HG03439 (cell line): ENCODE measurements around the gene ALDH16A1.

ENCODE experiments used
- ATAC-seq: cut with Tn5 transposase; IDR thresholded peaks from one replicate; pipeline ENCODE4 v1.9.1; 2021; ENCODE audit warnings: mild to moderate bottlenecking, moderate library complexity; ENCODE audit not compliant: unreplicated experiment

ALDH16A1 gene

DNA sequence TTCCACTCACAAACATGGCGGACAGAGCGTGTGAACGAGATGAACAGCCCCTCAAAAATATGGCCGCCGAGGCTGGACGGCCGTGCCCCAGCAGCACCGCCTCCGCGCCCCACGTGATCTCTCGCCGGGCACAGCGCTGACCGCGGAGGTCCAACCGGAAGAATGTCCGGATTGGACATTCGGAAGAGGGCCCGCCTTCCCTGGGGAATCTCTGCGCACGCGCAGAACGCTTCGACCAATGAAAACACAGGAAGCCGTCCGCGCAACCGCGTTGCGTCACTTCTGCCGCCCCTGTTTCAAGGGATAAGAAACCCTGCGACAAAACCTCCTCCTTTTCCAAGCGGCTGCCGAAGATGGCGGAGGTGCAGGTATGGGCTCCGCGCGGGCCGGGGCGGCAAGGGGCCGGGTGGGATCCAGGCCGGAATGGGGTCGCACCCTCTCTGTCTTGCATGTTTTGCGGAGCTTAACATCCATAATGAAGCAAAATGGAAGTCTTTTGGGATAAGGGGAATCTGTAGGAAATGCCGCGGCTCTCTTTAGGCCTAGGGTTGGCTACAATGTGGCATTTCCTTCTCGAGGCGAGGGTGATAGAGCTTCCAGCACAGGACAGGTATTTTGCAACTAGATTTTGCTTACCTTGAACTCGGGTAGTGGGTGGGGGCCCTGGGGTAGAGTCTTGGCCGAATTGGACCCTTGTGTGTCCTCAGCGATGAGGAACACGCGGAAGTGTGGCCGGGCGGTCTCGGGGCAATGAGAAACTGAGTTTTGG lies 34.4 kb downstream of the ALDH16A1 start, which contains the start of gene RPL13A:
RPL13A (plus strand) TSS at position 332 of the 769 bp plus-strand sequence; CDS start at position 354, 22 bp downstream.
- ATAC-seq: peak; percentile 81

DNA sequence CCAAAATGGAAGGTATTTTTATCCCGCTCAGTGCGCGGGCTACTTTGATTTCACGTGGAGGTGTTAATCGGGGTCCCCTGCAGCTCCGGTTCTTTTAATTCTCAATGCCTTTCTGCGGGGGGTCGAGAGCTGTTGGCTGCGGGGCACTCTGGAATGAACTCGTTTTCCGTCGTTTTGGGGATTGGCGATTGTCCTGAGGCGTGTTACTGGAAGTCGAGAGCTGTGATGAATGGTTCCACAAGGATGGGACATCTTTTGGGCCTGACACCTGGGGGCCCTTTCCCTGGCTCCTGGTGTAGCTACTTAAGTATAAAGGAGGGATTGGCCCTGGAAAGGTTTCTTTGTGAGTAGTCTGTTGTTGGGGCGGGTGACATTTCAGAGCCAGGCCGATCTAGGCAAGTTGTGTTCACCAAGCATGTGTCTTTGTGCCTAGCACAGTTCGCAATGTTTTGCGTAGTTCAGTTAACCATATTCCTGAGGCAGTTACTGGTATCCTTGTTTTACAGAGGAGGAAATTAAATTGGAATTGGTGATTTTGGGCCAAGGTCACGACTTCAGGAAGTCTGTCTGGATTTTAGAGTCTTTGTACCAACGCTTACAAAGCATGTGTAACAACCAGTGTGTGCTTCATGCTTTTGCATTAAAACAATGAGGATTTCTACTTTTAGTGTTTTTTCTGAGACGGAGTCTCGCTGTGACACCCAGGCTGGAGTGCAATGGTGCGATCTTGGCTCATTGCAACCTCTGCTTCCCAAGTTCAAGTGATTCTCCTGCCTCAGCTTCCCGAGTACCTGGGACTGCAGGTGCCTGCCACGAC lies 35.2 kb downstream of the ALDH16A1 start:
- ATAC-seq: no peak

DNA sequence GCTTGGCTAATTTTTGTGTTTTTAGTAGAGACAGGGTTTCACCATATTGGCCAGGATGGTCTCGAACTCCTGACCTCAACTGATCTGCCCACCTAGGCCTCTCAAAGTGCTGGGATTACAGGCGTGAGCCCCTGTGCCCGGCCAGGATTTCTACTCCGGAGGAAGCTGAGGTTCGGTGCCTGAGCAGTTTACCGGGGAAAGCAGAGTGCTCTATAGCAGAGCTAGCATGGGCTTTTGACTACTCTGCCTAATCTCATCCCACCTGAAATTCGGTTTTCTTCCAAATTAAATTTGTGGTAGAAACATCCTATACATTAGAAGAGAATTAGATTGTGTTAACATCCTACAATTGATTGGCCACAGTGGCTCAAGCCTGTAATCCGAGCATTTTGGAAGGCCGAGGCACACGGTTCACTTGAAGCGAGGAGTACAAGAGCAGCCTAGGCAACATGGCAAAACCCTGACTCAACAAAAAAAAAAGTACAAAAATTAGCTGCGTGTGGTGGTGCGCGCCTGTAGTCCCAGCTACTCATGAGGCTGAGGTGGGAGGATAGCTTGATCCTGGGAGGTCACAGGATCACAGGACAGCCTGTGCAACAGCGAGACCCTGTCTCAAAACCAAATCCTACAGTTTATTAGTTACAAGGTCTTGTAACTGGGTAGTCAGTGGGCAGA lies 36.0 kb downstream of the ALDH16A1 start:
- no peak for ATAC-seq

DNA sequence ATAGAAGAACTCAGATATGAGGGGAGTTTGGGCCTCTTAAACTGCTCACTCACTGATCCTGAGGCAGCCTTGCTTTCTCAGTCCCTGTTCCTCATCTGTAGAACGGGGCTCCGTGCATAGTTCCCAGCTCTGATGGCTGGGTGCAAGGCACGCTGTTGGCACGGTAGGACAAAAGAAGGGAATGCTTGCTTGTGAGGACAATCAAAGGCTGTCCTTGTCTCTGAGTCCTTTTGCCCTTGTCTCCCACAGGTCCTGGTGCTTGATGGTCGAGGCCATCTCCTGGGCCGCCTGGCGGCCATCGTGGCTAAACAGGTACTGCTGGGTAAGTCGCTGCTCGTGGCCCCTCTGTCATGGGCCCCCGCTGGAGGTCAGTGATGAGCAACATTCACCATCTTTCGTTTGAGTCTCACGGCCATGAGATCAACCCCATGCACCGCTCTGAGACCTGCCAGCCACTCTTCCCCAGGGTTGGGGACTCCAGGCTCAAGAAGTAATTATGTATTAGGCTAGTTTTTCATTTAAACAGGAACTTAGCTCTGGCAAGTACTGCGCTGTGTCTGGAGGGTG lies 36.7 kb downstream of the ALDH16A1 start:
- ATAC-seq: no peak

DNA sequence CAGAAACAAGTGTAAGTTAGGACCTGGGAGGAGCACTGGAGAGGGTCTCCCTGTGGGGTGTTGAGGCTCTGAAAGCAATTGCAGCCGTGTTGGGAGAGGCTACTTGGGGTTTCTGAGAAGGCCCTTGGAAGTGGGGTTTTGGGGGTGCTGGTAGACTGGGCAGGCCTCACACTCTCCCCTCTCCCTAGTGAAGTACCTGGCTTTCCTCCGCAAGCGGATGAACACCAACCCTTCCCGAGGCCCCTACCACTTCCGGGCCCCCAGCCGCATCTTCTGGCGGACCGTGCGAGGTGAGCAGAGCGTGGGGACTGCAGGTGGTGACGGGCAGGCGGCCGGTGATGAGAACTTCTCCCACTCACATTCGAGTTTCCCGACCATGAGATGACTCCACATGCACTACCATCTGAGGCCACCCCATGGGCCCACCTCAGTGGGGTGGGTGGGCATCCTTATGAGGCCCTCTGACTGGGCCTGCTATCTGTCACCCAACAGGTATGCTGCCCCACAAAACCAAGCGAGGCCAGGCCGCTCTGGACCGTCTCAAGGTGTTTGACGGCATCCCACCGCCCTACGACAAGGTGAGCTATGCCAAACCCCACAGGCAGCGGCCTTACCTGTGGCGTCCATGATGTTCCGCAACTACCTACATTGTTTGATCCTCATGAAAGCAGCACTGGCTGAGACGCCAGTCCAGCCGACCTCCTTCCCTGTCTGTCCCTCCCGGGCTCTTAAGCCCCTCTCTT lies 37.4 kb downstream of the ALDH16A1 start:
- no peak for ATAC-seq

DNA sequence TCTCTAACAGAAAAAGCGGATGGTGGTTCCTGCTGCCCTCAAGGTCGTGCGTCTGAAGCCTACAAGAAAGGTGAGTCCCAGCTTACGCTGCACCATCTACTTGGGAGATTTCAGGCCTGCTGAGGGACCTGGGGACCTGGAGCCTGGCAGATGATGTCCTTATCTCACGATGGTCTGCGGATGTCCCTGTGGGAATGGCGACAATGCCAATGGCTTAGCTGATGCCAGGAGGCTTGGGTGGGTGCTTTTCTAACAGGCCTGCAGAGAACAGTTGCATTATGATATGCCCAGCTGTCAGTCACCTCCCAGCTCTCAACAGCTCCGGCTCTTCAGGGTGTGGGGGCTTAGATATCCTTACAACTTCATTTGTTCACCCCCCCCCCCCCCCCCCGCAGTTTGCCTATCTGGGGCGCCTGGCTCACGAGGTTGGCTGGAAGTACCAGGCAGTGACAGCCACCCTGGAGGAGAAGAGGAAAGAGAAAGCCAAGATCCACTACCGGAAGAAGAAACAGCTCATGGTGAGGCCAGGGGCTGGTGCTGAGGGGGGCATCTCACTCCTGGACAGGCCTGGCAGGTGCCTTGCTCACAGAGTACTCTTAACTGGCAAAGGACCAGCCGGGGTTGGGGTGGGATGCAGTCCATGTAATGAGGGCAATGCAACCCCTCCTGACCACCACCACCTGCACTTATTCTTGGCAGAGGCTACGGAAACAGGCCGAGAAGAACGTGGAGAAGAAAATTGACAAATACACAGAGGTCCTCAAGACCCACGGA lies 38.2 kb downstream of the ALDH16A1 start:
- ATAC-seq: no peak

DNA sequence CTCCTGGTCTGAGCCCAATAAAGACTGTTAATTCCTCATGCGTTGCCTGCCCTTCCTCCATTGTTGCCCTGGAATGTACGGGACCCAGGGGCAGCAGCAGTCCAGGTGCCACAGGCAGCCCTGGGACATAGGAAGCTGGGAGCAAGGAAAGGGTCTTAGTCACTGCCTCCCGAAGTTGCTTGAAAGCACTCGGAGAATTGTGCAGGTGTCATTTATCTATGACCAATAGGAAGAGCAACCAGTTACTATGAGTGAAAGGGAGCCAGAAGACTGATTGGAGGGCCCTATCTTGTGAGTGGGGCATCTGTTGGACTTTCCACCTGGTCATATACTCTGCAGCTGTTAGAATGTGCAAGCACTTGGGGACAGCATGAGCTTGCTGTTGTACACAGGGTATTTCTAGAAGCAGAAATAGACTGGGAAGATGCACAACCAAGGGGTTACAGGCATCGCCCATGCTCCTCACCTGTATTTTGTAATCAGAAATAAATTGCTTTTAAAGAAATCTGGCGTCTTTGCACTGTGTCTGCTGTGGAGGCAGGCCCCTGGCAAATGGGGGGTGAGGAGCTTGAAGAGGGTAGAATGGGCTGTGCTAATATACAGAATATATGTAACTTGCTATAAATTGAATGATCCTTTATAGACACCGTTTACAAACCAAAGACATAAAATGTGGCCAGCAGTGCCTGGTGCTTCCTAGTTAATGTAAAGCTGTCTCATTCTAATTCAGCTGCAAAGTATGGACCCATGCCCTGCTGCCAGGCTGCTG lies 39.0 kb downstream of the ALDH16A1 start:
- ATAC-seq: no peak

DNA sequence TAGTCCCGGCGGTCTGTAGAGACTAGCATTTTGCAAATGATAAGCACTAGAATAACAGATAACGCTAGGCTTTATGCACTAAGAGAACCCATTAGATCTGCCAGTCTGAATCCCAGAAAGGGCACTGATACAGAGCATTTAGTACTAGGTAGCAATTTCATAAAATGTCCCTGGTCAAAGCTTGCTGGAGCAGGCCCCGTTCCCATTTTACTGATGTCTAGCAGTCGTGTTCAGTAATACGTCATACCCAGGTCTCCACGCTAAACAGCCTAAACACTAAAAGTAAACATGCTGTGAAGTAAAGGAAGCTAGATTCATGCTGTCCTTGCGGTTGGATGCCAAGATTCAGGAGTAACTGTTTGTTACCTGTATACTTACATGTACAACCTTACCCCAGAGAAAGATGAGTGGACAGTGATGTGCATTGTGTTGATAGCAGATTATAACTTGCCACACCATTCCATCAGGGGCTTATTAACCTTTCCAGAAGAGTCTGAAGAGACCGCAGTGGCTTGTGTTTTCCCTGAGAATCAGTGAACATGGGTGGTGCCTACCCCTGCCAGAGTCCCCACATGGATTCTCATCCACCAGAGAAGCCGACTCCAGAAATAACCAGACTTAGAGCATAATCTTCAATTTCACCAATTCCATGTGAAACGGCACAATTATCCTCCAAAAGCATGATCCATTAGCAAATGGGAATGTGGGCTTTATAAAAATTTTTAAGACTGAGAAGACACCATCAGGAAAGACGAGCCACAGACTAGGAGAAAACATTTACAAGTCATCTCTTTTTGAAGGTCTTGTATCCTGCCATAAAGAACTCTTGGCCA lies 39.8 kb downstream of the ALDH16A1 start:
- ATAC-seq: no peak

DNA sequence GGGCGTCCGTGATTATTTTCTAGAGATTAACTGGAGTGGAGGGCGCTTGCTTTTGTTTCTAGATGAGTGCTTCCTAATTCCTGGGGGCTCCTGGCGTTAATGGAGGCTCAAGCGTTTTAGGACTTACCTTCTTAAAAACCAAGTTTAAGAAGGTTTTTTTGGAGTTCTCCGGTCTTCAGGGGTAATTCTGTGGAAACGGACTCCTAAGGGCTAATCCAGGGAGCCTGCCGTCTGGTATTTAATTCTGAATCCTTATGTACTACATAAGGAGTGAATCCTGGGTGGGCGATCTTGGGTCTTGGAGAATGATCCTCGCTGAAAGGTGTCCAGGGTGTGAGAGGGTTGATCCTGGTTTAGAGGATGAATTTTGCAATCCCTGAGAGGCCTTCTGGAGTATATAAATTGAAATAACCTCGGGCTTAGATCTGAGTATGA lies 43.6 kb downstream of the ALDH16A1 start:
- ATAC-seq: no peak

DNA sequence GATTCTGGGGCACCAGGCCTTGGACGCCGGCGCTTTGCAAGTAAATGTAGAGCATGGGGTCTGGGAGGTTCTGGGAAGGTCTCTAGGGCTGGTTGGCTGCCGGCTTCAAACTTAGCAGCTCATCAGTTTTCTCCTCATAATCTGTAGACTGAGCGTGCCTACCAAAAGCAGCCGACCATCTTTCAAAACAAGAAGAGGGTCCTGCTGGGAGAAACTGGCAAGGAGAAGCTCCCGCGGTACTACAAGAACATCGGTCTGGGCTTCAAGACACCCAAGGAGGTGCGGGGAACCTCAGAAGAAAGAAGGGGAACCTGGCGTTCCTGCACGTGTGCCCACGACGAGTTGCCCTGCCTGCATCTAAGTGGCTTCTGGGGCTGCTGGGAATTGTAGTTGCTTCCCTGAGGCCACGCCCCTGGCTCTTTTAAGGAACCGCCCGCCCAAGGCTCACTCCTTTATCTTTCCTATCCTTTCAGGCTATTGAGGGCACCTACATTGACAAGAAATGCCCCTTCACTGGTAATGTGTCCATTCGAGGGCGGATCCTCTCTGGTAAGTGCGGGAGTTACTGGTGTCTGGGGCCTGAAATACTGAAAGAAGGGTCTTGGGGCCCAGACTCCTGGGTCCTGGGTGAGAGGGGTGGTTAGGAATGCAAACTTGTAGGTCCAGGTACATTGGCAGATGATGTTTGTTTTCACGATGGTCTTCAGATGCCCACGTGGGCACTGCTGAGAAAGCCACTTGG lies 44.2 kb downstream of the ALDH16A1 start:
- no peak for ATAC-seq

DNA sequence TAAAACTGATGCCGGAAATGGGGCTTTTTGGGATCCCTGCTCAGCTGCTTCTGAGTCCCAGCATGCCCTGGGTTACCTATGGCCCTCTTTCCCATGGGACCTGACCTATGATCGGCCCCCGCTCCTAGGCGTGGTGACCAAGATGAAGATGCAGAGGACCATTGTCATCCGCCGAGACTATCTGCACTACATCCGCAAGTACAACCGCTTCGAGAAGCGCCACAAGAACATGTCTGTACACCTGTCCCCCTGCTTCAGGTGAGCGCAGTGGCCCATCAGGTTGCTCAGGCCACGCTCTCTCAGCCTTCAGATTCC lies 44.7 kb downstream of the ALDH16A1 start:
- no peak for ATAC-seq

DNA sequence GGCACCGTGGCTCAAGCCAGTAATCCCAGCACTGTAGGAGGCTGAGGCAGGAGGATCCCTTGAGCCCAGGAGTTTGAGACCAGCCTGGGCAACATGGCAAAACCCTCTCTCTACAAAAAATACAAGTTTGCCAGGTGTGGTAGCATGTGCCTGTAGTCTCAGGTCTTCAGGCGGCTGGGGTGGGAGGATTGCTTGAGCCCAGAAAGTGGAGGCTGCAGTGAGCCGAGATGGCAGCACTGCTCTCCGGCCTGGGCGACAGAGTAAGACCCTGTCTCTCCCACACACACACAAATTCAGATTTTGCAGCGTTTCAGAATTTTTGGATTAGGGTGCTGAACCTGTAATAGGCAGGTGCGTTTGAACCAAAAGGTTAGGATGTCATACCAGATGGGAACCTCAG lies 45.5 kb downstream of the ALDH16A1 start:
- no peak for ATAC-seq

DNA sequence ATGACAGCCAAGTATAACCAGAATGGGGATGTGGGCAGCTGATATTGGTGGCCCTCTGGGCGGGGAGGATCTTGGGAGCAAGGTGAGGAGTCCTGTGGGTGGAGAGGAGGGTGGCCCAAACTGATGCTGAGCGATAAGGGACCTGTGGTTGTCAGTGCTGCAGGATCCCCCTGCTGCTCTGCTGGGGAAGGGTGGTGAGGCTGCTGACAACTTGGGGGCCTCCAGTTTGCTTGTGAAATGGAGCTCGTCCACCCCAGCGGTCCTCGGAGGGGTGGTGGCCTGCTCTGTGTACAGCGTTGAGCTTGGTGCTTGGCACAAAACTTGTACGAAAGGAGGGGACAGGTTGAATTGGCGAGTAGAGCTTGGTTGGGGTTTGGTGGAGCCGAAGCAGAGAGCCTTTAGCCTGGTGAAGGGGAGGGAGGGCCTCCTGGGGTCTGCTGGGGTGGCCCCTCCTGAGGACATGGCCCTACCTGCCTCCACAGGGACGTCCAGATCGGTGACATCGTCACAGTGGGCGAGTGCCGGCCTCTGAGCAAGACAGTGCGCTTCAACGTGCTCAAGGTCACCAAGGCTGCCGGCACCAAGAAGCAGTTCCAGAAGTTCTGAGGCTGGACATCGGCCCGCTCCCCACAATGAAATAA lies 46.1 kb downstream of the ALDH16A1 start:
- no peak for ATAC-seq

DNA sequence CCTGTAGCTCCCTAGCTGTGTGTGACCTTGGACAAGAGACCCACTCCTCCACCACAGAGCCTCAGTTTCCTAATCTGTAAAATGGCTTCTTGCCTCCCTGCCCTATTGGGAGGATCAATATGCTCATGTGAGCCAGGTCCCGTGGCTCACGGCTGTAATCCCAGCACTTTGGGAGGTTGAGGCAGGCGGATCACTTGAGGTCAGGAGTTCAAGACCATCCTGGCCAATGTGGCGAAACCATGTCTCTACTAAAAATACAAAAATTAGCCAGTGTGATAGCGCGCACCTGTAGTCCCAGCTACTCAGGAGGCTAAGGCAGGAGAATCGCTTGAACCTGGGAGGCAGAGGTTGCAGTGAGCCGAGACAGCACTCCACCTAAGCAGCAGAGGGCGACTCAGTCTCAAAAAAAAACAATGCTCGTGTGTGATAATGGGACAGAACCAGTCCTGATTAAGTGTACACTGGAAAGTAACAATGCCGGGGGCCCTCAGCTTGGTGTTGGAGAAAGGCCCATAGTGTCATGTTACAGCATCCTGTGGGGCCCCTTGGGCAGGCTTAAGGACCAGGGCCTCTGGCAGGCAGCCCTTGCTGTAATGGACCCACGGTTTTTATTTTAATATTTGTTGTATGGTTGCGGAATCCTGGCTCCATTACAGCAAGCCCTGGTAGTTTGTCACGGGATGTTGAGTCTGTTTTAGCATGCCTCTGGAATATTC lies 50.0 kb downstream of the ALDH16A1 start:
- ATAC-seq: no peak

DNA sequence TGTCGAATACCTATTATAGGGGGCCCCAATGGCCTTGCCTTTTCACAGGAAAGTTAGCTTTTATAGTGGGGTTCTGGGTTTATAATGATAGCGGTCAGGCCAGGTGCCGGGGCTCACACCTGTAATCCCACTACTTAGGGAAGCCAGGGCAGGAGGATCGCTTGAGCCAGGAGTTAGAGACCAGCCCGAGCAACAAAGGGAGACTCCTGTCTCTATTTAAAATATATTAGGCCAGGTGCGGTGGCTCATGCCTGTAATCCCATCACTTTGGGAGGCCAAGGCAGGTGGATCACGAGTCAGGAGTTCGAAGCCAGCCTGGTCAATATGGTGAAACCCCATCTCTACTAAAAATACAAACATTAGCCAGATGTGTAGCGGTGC lies 50.5 kb downstream of the ALDH16A1 start:
- ATAC-seq: no peak

DNA sequence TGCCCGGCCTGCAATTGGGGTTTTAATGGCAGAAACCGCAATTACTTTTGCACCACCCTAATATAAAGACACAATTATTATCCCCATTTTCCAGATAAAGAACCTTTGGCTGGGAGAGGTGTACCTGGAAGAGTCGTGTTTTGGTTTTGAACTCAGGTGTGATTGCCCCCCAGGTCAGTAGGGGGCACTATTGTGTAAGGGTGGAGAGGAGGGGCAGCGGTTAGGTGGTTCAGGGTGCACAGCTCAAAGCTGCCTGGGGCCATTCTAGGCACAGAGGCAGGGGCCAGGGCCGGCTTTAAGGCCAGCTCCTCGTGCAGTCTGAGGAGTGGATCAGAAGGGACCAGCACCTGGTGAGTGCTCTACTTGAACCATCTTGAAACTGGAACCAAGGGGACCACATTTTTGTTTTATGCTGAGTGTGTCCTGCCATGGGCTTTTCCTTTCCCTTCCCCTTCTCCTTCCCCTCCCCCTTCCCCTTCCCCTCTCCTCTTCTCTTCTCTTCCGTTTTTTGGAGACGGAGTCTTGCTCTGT lies 53.6 kb downstream of the ALDH16A1 start:
- ATAC-seq: no peak
